ENCODE data around the gene GNL2.

The GNL2 gene

DNA sequence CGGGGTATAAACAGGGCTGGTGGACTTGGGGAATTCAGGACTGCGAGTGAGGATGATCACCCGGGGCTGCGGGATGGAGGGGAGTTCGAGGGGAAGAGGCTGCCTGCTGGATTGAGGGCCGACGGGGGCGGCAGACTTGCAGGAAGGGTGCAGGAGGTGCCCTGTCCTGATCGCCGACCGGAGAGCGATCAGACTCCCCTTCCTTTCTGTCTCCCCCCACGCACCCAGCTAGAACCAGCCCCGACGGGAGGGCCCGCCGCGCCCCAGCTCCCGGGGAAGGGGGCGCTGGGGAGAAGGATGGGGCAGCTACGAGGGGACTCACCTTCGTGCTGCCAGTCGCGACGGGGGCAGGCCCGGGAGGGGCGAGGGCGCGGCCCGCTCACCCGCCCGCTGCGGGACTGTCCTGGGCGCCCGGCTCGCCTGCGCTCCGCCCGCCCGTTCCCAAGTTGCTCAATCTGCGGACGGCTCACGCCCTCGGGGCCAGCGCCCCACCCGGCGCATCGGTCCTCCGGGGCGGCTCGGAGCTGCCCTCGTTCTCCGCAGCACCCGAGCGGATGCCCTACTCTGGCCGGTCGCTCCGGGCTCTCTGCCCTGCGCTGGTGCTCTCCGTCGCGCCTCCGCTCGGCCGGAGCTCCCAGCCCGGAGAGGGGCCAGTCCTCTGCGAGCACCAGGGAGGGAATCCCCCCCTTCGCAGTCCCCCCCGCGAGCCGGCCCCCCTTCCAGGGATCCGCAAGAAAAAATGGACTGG, 38.7 kb upstream of the GNL2 start, which contains the start of gene RSPO1:
Gene RSPO1 (minus strand): TSS at position 649 of the 748 bp plus-strand sequence. CDS start 5,231 bp downstream, outside the sequence.
- TF ChIP-seq TAF1 (IDR thresholded peaks at IDR 0.05; ENCODE audit: borderline replicate concordance, insufficient read depth, low read length) (no peak), SIN3A (IDR thresholded peaks at IDR 0.05; ENCODE audit: borderline replicate concordance, insufficient read depth, low read length) (no peak), POLR2AphosphoS5 (IDR thresholded peaks at IDR 0.05; ENCODE audit: low read depth, low read length) (no peak), FOXP2 (optimal IDR thresholded peaks at IDR 0.05; ENCODE audit: borderline replicate concordance, extremely low read depth, extremely low read length, insufficient read depth) (no peak)
- TF ChIP-seq, protein P1, sequence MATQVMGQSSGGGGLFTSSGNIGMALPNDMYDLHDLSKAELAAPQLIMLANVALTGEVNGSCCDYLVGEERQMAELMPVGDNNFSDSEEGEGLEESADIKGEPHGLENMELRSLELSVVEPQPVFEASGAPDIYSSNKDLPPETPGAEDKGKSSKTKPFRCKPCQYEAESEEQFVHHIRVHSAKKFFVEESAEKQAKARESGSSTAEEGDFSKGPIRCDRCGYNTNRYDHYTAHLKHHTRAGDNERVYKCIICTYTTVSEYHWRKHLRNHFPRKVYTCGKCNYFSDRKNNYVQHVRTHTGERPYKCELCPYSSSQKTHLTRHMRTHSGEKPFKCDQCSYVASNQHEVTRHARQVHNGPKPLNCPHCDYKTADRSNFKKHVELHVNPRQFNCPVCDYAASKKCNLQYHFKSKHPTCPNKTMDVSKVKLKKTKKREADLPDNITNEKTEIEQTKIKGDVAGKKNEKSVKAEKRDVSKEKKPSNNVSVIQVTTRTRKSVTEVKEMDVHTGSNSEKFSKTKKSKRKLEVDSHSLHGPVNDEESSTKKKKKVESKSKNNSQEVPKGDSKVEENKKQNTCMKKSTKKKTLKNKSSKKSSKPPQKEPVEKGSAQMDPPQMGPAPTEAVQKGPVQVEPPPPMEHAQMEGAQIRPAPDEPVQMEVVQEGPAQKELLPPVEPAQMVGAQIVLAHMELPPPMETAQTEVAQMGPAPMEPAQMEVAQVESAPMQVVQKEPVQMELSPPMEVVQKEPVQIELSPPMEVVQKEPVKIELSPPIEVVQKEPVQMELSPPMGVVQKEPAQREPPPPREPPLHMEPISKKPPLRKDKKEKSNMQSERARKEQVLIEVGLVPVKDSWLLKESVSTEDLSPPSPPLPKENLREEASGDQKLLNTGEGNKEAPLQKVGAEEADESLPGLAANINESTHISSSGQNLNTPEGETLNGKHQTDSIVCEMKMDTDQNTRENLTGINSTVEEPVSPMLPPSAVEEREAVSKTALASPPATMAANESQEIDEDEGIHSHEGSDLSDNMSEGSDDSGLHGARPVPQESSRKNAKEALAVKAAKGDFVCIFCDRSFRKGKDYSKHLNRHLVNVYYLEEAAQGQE (IDR thresholded peaks at IDR 0.05; ENCODE audit: insufficient read depth in 1 of 2, low read depth in 2 of 2, low read length in 2 of 2) = no peak

DNA sequence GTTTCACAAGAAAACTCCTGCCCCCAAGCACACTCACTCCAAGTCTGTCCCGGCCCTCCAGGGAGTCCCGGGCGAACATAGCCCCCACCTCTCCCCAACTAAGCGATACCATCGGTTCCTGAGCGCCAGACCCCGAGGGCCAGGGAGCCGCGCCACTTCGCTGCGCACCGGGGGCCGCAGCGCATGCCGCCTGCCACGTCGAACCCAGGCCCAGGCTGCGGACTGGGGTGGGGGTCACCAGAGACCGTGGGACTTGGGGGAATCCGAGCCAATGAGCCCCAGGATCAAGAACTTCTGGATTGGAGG, 38.2 kb upstream of the GNL2 start:
- TF ChIP-seq TAF1 (IDR thresholded peaks at IDR 0.05; ENCODE audit: borderline replicate concordance, insufficient read depth, low read length) (no peak), SIN3A (IDR thresholded peaks at IDR 0.05; ENCODE audit: borderline replicate concordance, insufficient read depth, low read length) (no peak), FOXP2 (optimal IDR thresholded peaks at IDR 0.05; ENCODE audit: borderline replicate concordance, extremely low read depth, extremely low read length, insufficient read depth) (no peak), POLR2AphosphoS5 (IDR thresholded peaks at IDR 0.05; ENCODE audit: low read depth, low read length) (no peak)
- TF ChIP-seq, protein P1 (IDR thresholded peaks at IDR 0.05; ENCODE audit: insufficient read depth in 1 of 2, low read depth in 2 of 2, low read length in 2 of 2) = no peak

DNA sequence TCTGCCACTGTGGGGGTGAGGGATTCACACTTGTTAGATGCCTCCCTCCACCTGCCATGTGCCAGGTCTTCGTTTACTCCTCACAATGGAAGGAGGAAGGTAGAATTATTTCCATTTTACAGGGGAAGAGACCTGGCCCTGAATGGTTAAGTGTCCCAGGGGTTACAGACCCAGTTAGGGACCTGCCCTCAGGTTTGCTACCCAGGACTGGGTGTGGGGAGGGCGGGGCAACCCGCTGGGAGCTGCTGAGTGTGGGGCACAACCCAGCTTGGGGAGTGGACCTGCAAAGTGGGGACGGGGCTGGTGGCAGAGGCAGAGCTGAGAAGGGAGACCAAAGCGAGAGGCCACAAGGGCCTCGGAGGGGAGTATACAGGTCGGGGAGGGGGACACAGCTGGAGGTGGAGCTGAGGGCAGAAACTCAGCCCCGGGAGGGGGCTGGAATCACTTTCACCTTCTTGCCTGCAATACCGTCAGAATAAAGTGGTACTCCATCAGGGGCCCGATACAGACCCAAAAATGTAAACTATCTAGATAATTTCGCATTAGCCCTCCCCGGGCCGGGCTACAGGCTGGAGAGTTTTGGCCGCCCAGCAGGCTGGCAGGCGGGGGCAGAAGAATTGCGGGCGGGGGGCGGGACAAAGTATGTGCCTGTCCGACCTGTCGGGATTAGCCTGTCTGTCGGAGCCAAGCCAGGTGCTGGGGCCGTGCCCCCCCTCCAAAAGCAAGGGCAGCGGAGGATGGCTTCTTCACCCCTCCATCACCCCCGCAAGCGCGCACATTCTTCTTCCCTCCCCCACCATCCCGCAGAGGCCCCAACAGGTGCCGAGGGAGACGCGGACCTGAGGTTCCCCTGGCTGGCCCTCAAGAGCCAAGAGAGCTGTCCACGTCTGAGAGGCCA, 37.6 kb upstream of the GNL2 start:
- no peak for TF ChIP-seq TAF1 (IDR thresholded peaks at IDR 0.05; ENCODE audit: borderline replicate concordance, insufficient read depth, low read length)
- no peak for TF ChIP-seq POLR2AphosphoS5 (IDR thresholded peaks at IDR 0.05; ENCODE audit: low read depth, low read length)
- TF ChIP-seq, protein P1 (IDR thresholded peaks at IDR 0.05; ENCODE audit: insufficient read depth in 1 of 2, low read depth in 2 of 2, low read length in 2 of 2) = no peak
- TF ChIP-seq FOXP2 (optimal IDR thresholded peaks at IDR 0.05; ENCODE audit: borderline replicate concordance, extremely low read depth, extremely low read length, insufficient read depth) = no peak
- TF ChIP-seq SIN3A (IDR thresholded peaks at IDR 0.05; ENCODE audit: borderline replicate concordance, insufficient read depth, low read length) = no peak

DNA sequence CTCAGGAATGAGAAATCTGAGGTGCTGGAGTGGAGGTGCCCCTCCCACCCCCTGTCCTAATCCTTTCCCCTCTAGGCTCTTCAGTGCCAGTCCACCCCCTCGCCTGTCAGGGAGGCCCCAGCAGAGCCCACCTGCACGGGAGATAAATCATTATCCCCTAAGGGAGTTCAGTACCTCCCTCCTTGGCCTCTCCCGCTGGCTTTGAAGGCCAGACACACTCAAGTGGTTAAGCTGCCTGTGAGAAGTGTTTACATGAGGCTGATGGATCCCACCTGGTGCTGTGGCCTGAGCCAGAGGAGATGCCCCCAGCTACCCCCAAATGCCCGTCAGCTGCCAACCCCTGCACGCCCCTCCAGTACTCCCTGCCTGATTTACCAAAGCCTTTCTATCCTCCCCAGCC, 35.3 kb upstream of the GNL2 start:
- TF ChIP-seq POLR2AphosphoS5 (IDR thresholded peaks at IDR 0.05; ENCODE audit: low read depth, low read length) (no peak), SIN3A (IDR thresholded peaks at IDR 0.05; ENCODE audit: borderline replicate concordance, insufficient read depth, low read length) (no peak), FOXP2 (optimal IDR thresholded peaks at IDR 0.05; ENCODE audit: borderline replicate concordance, extremely low read depth, extremely low read length, insufficient read depth) (no peak), TAF1 (IDR thresholded peaks at IDR 0.05; ENCODE audit: borderline replicate concordance, insufficient read depth, low read length) (no peak)
- TF ChIP-seq, protein P1 (IDR thresholded peaks at IDR 0.05; ENCODE audit: insufficient read depth in 1 of 2, low read depth in 2 of 2, low read length in 2 of 2) = no peak
